Muscle layer of duodenum (tissue), 2 donors: Measurements from ENCODE around the gene ATRIP.
"Not testable (repeated sequence)": the region's sequence is repeated elsewhere in the genome, so short reads cannot be mapped to it uniquely, and the experiment has no call there.

Source experiments
- H3K27ac ChIP-seq: one replicate; pipeline ENCODE4 v1.7.0; 2013; ENCODE audit warnings: mild to moderate bottlenecking, low read length
- H3K27me3 ChIP-seq: one replicate; pipeline ENCODE4 v1.7.0; 2013; ENCODE audit warnings: low read depth, mild to moderate bottlenecking, control low read depth, low read length
- H3K36me3 ChIP-seq, 2 donors: one replicate each; pipeline ENCODE4 v1.7.0; 2013; ENCODE audit warnings: low read length in 2 of 2, control low read depth in 1 of 2, mild to moderate bottlenecking in 1 of 2; ENCODE audit not compliant: insufficient read depth in 2 of 2, control insufficient read depth in 1 of 2
- H3K4me1 ChIP-seq, 2 donors: one replicate each; pipeline ENCODE4 v1.7.0; 2013; ENCODE audit warnings: low read length in 2 of 2, mild to moderate bottlenecking in 2 of 2, control low read depth in 1 of 2, moderate library complexity in 1 of 2; ENCODE audit not compliant: insufficient read depth in 2 of 2, control insufficient read depth in 1 of 2
- H3K4me3 ChIP-seq, 2 donors: one replicate each; pipeline ENCODE4 v1.7.0; 2013; ENCODE audit warnings: low read length in 2 of 2, low read depth in 1 of 2, mild to moderate bottlenecking in 1 of 2
- H3K9me3 ChIP-seq, 2 donors: one replicate each; pipeline ENCODE4 v1.7.0; 2013; ENCODE audit warnings: low read length in 2 of 2, control low read depth in 1 of 2, mild to moderate bottlenecking in 1 of 2; ENCODE audit not compliant: control insufficient read depth in 1 of 2
- donor health status: healthy.

The ATRIP gene

DNA sequence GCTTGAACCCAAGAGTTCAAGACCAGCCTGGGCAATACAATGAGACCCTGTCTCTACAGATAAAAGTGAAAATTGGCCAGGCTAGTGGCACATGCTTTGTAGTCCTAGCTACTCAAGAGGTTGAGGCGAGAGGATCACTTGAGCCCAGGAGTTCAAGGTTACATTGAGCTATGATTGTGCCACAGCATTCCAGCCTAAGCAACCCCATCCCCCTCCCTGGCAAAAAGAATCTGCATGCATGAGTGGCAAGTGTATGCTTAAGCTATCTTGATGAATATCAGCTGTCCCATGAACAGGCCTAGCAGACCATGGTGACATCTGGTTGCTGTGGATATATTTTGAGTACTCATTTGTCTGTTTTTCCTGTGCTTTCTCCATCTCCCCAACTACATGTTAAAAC is 4.7 kb downstream of the ATRIP start:
- peaks cover 9 to 12% of the 10 kb centered on the region in 2 donors for H3K4me1 ChIP-seq
- no peak overlapping the region for H3K4me3 ChIP-seq
- H3K27me3 ChIP-seq, result no peaks in the 10 kb centered on the region
- H3K9me3 ChIP-seq, result no peaks in the 10 kb centered on the region
- H3K27ac ChIP-seq, result no peak overlapping the region
- H3K36me3 ChIP-seq, result peaks cover 23% of the 10 kb centered on the region in 2 donors

DNA sequence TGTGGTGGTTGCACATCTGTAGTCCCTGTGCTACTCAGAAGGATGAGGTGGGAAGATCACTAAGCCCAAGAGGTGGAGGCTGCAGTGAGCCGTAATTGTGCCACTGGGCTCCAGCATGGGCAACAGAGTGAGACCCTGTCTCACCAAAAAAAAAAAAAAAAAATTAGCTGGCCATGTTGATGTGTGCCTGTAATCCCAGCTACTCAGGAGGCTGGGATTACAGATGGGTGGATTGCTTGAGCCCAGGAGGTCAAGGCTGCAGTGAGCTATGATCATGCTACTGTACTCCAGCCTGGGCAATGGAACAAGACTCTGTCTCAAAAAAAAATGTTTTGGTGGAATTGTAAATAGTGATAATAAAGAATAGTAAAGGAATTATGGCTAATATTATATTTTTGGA is 9.9 kb downstream of the ATRIP start:
- Histone ChIP-seq H3K4me3 (no peak overlapping the region), H3K27me3 (no peaks in the 10 kb centered on the region), H3K36me3 (peaks cover 51 to 65% of the 10 kb centered on the region in 2 donors), H3K9me3 (no peaks in the 10 kb centered on the region), H3K27ac (no peak overlapping the region), H3K4me1 (no peaks in the 10 kb centered on the region)

DNA sequence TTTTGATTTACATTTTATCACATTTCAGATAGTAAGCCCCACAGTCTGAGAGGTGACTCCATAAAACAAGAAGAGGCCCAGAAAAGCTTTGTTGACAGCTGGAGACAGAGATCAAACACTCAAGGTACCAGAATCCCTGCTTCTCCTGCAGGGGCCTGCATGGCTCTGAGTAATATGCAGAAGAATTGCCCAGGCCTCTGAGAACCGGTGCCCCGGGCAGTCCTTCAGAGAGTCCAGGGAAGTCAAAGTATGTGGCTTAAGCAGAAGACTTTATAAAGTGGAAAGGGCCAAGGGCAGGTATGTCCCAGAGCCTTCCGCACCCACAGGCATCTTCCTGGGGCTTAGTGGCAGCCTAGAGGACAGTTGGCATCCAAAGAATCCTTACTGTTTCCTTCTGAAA is 12.8 kb downstream of the ATRIP start:
- Histone ChIP-seq H3K9me3 (no peaks in the 10 kb centered on the region), H3K27ac (no peak overlapping the region), H3K4me1 (no peaks in the 10 kb centered on the region), H3K36me3 (peaks cover 40 to 60% of the 10 kb centered on the region in 2 donors), H3K4me3 (no peak overlapping the region), H3K27me3 (no peaks in the 10 kb centered on the region)

DNA sequence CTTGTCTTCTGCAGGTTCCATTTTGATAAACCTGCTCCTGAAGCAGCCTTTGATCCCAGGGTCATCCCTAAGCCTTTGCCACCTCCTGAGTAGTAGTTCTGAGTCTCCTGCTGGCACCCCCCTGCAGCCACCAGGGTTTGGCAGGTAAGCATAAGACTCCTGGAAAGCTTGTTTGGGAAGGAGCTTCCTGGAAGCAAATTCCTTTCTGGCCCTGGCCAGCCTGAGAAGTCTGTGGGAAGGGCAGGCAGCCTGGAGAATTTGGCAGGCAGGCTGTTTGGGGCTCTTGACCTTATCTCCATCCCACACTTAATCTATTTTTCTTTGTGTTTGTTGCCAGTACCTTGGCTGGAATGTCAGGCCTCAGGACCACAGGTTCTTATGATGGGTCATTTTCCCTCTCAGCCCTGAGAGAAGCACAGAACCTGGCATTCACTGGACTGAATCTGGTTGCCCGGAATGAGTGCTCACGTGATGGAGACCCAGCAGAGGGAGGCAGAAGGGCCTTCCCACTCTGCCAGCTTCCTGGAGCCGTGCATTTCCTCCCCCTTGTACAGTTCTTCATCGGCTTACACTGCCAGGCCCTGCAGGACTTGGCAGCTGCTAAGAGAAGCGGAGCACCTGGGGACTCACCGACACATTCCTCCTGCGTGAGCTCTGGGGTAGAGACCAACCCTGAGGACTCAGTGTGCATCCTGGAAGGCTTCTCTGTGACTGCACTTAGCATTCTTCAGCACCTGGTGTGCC is 13.4 kb downstream of the ATRIP start:
- H3K36me3 ChIP-seq, result peaks cover 38 to 59% of the 10 kb centered on the region in 2 donors
- no peaks in the 10 kb centered on the region for H3K9me3 ChIP-seq
- H3K4me3 ChIP-seq, result no peak overlapping the region
- no peak overlapping the region for H3K27ac ChIP-seq
- peaks cover under 1 to 4% of the 10 kb centered on the region in 2 donors for H3K4me1 ChIP-seq
- no peaks in the 10 kb centered on the region for H3K27me3 ChIP-seq

DNA sequence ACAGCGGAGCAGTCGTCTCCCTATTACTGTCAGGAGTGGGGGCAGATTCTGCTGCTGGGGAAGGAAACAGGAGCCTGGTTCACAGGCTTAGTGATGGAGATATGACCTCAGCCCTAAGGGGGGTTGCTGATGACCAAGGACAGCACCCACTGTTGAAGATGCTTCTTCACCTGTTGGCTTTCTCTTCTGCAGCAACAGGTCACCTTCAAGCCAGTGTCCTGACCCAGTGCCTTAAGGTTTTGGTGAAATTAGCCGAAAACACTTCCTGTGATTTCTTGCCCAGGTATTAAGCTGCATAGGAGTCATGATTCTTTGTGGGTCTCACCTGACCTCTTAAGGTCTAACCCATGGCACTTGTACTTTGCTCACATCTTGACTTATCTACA is 14.0 kb downstream of the ATRIP start:
- peaks cover 5 to 9% of the 10 kb centered on the region in 2 donors for H3K4me1 ChIP-seq
- no peaks in the 10 kb centered on the region for H3K9me3 ChIP-seq
- H3K27me3 ChIP-seq, result no peaks in the 10 kb centered on the region
- peaks cover 33 to 54% of the 10 kb centered on the region in 2 donors for H3K36me3 ChIP-seq
- H3K27ac ChIP-seq, result no peak overlapping the region
- no peak overlapping the region for H3K4me3 ChIP-seq

DNA sequence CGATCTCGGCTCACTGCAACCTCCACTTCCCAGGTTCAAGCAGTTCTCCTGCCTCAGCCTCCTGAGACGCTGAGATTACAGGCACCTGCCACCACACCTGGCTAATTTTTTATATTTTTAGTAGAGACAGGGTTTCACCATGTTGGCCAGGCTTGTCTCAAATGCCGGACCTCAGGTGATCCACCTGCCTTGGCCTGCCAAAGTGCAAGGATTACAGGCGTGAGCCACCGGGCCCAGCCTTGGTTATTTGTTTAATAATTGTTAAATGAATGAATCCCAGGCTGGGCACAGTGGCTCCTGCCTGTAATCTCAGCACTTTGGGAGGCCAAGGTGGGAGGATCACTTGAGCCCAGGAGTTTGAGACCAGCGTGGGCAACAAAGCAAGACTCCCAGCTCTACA is 15.2 kb downstream of the ATRIP start:
- not testable (repeated sequence) for H3K27ac ChIP-seq, H3K4me3 ChIP-seq, H3K9me3 ChIP-seq, H3K27me3 ChIP-seq
- H3K36me3 ChIP-seq, result peaks cover 30 to 51% of the 10 kb centered on the region in 2 donors
- peaks cover 5 to 15% of the 10 kb centered on the region in 2 donors for H3K4me1 ChIP-seq

DNA sequence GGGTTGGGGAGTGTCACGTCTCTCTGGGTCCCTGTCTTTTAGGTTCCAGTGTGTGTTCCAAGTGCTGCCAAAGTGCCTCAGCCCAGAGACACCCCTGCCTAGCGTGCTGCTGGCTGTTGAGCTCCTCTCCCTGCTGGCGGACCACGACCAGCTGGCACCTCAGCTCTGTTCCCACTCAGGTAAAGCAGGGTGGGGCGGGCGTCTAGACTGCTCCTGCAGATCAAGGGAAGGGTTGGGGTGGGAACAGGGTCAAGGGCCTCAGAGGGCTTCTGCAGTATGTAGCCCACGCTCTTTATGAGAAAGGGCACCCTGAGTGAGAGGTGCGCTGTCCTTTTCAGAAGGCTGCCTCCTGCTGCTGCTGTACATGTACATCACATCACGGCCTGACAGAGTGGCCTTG is 17.2 kb downstream of the ATRIP start:
- Histone ChIP-seq H3K9me3 (no peaks in the 10 kb centered on the region), H3K4me1 (peaks cover 22 to 34% of the 10 kb centered on the region in 2 donors), H3K36me3 (peaks cover 43 to 61% of the 10 kb centered on the region in 2 donors), H3K4me3 (no peak overlapping the region), H3K27ac (no peak overlapping the region), H3K27me3 (no peaks in the 10 kb centered on the region)

DNA sequence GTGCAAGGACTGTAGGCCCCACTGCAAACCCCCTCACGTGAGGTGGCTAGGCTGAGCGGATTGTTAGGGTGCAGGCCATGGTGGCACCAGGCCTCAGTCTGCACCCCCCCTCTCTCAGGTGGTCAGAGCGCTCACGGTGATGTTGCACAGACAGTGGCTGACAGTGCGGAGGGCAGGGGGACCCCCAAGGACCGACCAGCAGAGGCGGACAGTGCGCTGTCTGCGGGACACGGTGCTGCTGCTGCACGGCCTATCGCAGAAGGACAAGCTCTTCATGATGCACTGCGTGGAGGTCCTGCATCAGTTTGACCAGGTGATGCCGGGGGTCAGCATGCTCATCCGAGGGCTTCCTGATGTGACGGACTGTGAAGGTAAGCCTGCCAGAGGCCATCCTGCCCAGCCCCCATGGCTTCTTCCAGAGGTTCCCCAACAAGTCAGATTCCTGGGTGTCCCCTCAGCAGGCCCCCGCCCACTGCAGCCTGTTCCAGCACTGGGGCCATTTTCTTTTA is 18.2 kb downstream of the ATRIP start:
- H3K36me3 ChIP-seq, result peaks cover 34 to 59% of the 10 kb centered on the region in 2 donors
- H3K4me1 ChIP-seq, result peaks cover 22 to 45% of the 10 kb centered on the region in 2 donors
- H3K27ac ChIP-seq, result peak overlapping the region; percentile 99
- H3K27me3 ChIP-seq, result no peaks in the 10 kb centered on the region
- H3K4me3 ChIP-seq, result no peak overlapping the region
- H3K9me3 ChIP-seq, result no peaks in the 10 kb centered on the region

DNA sequence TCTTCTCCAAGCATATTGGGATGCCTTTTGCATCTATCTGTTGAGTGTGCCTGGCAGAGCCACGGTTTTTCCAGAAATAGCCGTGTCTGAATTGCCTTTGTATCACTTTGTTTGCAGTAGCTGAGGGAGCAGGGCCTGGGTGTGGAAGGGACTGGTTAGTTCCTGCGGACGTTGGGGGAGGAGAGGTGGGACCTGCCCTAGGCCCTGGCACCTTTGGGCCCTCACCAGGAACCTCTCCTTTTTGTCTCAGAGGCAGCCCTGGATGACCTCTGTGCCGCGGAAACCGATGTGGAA is 18.6 kb downstream of the ATRIP start:
- Histone ChIP-seq H3K4me3 (no peak overlapping the region), H3K4me1 (peaks cover 26 to 49% of the 10 kb centered on the region in 2 donors), H3K9me3 (no peaks in the 10 kb centered on the region), H3K27ac (peak overlapping the region; percentile 99), H3K27me3 (no peaks in the 10 kb centered on the region), H3K36me3 (peaks cover 32 to 55% of the 10 kb centered on the region in 2 donors)

DNA sequence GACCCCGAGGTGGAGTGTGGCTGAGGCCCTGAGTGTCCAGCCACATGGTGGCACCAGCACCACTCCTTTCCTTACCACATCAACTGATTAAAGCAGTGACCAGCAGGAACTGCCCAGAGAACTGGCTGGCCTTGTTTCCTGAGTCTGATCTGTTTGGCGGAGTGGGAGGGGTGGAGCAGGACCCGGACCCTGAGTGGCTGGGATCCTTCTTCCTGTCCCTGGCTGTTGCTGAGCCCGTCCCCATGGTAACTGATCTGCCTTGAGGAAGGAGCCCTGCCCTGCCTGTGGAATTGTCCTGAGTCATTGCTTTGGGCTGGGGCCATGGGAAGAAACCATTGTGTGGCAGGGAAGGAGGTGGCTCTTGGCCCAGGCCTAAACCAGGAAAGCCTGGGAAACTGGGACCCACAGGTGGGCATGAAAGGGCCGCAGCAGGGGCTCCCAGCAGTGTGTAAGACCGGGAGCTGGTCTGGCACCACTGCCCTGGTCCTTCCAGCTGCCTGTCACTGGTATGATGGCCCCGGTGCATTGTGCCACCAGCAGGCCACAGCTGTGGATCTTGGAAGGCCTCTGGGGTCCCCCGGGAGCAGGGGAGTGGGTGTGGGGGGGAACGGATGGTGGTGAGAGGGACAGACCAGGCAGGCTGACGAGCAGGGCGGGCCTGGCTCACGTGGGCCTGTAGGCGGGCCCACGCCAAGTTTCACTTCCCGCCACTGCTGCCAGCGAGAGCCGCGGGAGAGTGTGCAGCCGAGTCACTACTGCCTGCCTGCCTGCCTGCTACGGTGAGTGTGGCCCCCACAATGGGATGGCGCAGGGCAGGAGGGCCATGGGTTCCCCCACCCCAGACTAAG is 19.2 kb downstream of the ATRIP start:
- Histone ChIP-seq H3K4me3 (peak overlapping the region; percentile 68 to 80), H3K27me3 (no peaks in the 10 kb centered on the region), H3K4me1 (peaks cover 27 to 55% of the 10 kb centered on the region in 2 donors), H3K27ac (peak overlapping the region; percentile 99), H3K36me3 (peaks cover 27 to 49% of the 10 kb centered on the region in 2 donors), H3K9me3 (no peaks in the 10 kb centered on the region)

DNA sequence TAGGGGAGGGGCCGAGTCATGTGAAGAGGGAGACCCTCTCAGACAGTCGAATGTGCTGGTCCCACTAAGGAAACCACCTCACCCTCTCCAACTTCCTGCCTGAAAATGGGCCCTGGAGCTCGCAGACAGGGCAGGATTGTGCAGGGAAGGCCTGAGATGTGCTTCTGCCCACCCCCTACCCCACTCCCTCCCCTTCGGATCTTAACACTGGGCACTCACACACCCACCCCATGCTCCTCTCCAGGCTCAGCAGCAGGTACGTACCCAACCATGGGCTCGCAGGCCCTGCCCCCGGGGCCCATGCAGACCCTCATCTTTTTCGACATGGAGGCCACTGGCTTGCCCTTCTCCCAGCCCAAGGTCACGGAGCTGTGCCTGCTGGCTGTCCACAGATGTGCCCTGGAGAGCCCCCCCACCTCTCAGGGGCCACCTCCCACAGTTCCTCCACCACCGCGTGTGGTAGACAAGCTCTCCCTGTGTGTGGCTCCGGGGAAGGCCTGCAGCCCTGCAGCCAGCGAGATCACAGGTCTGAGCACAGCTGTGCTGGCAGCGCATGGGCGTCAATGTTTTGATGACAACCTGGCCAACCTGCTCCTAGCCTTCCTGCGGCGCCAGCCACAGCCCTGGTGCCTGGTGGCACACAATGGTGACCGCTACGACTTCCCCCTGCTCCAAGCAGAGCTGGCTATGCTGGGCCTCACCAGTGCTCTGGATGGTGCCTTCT is 20.0 kb downstream of the ATRIP start:
- no peaks in the 10 kb centered on the region for H3K9me3 ChIP-seq
- H3K4me3 ChIP-seq, result peak overlapping the region; percentile 68 to 80
- H3K27ac ChIP-seq, result peak overlapping the region; percentile 99
- peaks cover 27 to 63% of the 10 kb centered on the region in 2 donors for H3K4me1 ChIP-seq
- peaks cover 20 to 41% of the 10 kb centered on the region in 2 donors for H3K36me3 ChIP-seq
- no peaks in the 10 kb centered on the region for H3K27me3 ChIP-seq
